HG02623 (cell line): ENCODE data around the gene MGA.

Experiments used
- ATAC-seq: cut with Tn5 transposase; IDR thresholded peaks from one replicate; pipeline ENCODE4 v1.9.1; 2021; ENCODE audit warnings: moderate library complexity; ENCODE audit not compliant: unreplicated experiment

Gene MGA

DNA sequence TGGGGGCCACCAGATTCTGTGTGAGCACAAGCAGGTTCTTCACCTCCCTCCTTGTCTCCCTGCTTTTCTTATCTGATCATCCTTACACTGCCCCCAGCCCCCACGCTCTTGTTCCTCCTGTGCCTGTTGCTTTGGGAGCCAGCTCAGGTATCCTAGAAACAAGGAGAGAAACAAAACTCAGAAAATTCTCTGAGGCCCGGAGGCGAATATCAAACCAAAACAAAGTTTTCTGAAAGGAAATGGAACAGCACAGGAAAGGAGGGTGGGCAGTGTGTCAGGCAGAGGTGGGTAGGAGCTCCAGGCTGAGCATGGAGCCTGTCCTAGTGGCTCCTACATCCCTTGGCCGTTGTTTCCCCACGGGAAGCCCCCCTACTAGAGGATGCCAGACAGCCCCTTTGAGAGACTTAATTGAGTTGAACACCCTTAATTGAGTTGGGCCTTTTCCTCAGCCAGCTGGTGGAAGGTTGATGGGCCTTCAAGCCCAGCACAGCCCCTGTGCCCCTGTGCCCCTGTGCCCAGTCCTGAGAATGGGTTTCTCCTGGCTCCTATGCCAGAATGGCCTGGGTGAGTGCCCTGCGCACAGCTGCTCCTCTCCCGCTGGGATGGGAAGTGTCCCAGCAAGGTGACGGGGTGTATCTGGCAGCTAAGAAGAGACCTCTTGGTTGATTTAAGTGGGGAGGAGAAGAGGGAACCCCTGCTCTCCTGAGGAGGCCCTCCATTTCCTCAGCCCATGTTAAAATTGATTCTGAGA is 144.9 kb downstream of the MGA start:
- no peak for ATAC-seq

DNA sequence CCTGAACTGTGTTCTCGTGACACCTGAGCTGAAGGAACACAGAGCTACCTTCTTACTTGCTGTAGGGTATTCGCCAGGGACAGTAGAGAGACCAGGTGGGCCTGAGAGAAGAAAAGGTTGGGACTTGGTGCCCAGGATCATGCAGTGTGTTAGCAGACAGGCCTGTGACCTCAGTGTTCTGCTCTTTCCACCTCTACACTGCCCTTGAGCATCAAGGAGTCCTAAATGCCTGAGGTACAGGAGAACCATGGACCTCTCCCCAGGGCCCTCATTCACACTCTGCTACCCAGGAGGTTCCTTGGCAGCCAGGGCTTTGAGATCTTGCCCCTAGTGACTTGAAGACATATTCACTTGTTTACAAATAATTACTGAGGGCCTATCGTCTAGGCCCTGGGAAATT is 145.5 kb downstream of the MGA start:
- no peak for ATAC-seq

DNA sequence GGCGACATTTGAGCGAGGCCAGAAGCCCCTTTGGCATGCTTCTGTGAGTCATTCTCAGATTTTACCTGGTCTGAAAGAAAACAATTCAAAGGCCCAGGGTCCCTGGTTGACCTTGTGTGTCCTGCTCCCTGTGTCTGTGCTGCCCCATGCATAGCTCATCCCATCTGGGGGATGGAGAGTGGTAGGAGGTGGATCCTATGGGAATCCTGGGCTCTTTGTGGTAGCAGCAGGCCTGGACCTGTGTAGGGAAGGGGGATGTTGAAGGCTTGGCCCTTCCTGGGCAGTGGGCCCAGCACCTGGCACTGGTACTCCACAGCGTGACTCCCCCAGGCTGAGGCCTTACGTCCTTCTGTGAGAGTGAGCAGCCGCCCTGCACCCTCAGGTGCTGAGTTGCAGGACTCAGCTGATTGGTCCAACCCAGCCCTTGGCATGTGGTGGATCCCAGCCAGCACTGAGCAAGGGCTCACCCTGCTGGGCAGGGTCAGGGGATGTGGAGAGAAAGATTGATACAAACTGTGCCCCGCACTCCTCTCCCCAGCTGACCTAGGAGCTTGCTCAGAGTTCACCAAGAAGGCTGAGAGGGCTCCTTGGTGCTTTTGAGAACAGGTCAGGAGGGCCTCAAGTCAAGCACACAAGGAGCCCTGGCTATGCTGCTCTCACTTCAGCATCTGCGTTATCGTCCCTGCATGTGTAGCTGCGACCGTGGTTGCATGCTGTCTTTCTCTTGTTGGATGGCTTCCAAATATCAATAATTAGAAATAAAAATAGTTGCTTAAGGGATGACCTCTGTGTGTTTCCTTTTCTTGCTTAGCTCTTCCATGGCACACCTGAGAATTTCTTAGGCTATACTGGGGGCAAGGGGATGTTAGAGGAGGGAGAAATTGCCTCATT is 146.3 kb downstream of the MGA start:
- ATAC-seq, result no peak

DNA sequence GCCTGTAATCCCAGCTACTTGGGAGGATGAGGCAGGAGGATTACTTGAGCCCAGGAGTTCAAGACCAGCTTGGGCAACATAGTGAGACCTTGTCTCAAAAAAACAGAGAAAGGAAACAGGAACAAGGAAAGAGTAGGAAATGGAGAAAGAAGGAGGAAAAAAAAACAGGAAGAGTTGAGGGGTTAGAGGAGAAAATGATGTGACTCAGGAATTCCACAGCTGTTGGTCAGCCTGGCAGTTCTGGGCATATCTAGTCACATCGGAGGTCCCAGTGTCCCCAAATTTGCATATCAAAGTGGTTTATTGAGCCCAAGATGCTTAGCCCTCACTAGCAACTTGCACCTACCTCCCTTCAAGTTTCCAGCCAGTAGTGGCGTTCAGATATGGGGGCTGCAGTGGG is 148.9 kb downstream of the MGA start:
- no peak for ATAC-seq

DNA sequence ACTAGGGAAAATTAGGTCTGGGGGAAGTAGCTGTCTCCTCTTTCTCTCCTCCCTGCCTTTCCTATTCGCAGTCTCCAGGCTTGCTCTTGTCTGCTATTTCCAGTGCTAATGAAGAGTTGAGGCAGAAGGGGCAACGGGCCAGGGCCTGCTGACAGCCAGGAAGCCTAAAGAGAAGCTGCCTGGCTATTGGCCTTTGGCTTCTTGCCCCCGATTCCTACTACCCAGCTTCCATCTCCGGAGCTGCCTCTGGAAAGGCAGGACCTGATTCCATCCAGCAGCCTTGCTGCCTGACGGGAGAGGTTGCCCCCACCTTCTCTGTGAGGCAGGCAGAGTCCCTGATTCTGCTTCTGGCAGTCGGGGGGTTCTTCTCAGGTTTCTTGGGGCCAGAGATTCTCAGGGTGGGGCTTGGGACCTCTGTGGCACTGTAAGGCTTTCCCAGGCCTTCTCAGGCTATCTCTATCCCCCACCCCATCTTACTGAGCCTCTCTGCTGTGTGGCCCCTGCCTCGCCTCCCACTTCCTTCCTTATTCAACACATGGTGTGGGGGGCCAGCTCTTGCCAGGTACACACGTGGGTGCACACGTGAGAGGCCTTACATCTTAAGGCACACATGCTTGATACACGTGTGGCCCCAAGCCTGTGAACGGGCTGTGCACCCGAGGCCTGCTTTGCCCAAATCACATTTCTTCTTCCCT is 149.5 kb downstream of the MGA start:
- ATAC-seq, result no peak

DNA sequence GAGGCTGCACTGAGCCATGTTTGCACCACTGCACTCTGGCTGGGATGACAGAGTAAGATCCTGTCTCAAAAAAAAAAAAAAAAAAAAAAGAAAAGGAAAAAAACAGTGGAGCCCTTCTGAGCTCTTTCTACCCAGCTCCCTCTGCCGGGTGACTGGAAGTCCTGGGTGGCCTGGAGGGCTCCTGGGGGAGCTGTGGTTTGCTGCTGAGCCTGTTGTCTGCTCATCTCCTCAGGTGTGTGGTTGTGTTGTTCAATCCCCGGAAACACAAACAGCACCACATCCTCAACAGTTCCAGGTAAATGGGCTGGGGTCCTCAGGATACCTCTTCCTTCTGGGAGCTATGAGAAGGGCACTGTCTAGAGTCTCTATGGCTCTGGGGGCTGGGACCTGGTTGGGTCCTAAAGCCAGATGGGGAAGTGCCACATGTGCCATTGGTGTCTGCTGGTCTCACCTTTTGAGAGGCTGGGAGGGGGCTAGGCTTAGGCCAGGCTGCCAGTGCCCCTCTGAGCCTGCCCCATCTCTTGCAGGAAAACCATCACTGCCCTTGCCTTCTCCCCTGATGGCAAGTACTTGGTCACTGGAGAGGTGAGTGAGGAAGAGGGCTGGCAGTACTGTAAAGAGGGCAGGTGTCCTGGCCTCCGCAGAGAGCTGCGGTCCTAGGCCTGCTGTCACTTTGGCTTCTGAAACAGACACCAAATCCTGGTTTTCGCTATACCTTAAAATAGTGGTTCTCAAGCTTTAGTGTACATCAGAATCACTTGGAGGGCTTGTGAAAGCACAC is 150.6 kb downstream of the MGA start:
- ATAC-seq, result no peak

DNA sequence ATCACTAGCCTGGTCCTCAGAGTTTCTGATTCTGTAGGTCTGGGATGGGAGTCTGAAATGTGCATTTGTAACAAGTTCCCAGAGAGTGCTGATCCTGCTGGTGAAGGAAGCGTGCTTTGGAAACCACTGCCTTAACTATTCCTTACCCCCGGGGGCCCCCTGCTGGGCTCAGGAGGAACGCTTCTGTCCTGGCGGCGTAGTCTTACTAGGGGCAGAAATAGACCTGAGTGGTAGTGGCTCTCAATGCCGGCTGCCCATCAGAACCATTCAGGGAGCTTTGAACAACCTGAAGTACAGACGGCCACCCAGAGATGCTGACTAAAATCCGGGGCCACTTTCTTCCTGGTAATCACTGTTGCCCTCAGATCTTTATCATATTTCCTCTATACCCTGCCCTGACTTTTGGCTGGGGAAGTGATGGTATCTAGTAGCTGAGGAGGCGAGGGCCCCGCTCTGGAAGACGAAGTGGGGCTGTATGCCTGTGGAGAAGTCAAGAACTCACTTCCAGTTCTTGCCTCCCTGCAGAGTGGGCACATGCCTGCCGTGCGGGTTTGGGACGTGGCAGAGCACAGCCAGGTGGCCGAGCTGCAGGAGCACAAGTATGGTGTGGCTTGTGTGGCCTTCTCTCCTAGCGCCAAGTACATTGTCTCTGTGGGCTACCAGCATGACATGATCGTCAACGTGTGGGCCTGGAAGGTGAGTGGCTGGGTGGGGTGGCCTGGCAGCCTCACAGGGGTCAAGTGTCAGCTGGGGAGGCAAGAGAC is 151.4 kb downstream of the MGA start:
- ATAC-seq, result no peak

DNA sequence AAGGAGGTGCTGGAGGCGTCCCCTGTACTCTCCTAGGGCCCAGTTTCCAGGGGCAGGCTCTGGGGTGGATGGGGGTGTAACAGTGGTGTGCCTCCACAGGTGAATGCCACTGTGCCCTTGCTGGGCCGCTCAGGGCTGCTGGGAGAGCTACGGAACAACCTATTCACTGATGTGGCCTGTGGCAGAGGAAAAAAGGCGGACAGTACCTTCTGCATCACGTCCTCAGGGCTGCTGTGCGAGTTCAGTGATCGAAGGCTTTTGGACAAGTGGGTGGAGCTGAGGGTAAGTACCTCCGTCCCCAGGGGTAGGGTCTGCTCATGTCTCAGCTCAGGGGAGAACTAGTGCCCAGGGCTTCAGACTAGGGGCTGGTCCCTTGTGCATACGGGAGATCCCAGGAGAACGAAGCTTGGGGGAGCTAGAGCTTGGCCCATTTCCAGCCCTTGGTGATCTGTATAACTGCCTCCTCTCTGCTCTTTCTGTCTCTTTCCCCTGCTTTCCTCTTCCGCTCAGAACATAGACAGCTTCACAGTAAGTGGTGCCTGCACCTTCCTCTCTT is 152.7 kb downstream of the MGA start:
- no peak for ATAC-seq

DNA sequence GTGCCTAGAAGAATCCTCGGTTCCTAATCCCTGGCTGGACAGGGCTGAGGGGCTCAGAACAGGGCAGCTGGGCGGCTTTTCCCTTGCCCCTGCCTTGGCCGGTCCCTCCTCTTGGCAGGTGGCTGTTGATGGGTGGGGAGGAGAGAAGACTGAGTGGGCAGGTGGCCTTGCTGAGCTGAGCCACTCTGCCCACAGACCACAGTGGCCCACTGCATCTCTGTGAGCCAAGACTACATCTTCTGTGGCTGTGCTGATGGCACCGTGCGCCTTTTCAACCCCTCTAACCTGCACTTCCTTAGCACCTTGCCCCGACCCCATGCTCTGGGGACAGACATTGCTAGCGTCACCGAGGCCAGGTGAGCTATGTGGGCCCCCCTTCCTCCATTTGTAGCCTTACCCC is 153.2 kb downstream of the MGA start:
- ATAC-seq, result no peak

DNA sequence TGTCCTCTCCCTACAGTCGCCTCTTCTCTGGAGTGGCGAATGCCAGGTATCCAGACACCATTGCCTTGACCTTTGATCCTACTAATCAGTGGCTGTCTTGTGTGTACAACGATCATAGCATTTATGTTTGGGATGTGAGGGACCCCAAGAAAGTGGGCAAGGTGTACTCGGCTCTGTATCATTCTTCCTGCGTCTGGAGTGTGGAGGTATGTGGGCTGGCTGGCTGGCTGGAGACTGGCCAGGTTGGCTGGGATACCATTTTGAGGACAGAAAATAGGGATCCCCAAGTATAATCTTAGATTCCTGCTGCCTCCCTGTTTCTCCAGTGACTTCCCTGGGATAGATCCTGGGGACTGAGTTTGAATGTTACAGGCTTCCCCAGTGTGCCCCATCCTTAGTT is 154.3 kb downstream of the MGA start:
- no peak for ATAC-seq

DNA sequence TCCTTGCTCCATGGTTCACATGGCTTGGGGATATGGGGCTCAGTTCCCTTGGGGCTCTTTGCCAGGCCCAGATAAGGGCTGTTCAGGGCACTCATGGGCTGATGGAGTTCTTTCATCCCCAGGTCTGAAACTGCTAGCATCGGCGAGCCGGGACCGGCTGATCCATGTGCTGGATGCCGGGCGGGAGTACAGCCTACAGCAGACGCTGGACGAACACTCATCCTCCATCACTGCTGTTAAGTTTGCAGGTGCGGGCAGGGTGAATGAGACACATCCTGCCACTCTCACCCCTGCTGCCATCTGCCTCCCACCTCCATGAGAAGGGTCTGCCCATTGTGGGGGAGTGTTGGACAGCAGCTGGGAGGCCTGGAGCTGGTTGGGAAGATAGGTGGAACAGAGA is 156.6 kb downstream of the MGA start:
- ATAC-seq, result no peak

DNA sequence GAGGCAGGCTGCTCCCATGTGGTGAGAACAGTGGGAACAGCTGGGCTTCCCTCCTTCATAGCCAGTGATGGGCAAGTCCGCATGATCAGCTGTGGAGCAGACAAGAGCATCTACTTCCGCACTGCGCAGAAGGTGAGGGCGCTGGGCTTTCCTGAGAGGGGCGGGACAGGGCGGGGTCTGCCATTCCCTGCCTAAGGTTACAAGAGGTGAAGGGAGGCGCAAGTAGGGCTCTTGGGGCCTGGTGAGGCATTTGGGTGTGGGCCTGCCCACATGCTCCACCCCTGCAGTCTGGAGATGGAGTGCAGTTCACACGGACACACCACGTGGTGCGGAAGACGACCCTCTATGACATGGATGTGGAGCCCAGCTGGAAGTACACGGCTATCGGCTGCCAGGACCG is 157.1 kb downstream of the MGA start:
- no peak for ATAC-seq

DNA sequence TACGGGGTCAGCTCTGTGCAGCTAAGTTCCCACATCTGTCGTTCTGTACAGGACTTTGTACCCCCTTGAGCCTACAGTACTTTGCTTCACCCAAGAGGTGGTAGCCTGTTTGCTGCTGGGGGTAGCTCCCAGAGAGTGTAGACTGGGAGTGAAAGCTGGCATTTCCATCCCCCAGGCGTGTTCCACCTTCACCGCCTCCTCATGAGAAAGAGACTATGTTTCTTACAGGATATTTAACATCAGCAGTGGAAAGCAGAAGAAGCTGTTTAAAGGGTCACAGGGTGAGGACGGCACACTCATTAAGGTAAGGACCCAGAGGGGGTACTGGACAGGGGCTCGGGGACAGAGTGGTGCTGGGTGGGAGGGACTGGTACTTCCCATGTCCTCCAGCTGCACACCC is 157.6 kb downstream of the MGA start:
- ATAC-seq, result no peak

DNA sequence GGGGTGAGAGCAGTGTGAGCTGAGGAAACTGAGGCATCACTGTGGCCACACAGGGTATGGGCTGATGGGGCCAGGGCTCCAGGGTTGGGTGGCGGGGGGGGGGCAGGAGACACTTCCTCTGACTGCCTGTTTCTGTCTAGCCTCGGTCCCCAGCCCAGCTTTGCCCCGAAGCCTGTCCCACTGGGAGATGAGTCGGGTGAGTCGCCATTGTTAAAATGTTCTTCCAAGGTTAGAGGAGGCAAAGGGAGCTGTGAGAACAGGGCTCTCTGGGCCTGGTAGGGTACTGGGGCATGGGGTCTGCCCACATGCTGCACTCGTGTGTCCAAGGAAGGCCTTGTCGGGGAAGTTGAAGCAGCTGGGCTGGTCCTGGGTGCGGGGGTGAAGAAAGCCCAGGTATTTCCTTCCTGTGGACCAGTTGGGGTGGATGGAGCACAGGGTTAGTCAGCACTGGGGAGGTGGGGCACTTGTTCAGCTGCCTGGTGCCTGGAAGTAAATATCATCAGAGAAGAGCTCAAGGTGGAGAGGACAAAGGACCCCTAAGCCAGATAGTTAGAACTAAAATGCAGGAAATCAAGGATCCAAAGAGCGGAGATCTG is 159.3 kb downstream of the MGA start:
- ATAC-seq, result no peak

DNA sequence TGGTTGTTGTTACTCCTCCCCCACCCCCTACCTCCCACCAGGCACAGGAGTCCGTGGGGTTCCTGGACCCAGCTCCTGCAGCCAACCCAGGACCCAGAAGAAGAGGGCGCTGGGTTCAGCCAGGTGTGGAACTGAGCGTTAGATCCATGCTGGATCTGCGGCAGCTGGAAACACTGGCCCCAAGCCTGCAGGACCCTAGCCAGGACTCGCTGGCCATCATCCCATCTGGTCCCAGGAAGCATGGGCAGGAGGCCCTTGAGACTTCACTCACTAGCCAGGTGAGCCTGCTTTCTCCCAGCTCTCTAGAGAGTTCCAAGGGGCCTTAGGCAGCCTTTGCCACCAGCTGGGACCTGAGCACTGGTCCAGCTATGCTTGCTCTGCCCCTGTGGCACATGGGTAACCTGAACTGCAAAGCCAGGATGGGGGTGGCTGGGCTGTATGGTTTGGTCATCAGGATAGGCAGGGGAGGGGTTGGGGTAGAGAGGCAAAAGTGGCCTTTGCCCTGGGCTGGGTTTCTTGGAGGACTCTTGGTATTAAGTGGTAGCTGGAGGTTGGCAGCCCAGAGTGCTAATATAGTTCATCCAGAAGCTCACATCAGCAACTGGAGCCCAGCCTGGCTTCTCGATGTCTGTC is 160.7 kb downstream of the MGA start:
- ATAC-seq, result no peak

DNA sequence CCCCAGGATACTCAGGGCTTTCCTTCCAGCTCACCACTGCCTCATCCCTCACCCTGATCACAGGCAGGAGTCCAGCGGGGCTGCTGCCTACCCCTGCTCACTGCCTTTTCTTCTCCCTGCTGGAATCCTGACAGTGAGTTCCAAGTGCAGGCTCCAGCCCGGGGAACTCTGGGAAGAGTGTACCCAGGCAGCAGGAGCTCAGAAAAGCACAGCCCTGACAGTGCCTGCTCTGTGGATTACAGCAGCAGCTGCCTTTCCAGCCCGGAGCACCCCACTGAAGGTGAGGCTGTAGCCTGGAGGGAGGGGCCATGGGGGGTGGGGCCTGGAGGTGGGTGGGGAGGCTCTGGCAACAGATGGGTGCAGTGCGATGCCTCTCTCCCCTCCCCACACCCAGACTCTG is 161.6 kb downstream of the MGA start:
- no peak for ATAC-seq

DNA sequence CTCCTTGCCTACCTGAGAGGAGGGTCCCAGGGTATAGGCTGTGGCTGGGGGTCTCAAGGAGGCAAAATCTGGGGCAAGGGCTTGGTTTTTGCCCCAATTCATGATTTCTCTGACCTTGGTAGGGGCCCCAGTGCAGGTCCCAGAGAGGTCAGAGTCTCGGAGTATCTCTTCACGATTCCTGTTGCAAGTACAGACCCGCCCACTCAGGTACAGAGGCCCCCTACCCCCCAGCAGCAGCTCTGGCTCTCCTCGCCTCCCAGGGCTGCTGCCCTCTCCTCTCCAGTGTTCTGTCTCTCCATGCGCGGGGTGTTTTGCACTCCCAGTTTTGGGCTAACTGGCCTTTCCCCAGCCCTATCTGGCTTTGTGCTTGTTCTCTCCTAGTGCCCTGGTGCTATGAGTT is 162.3 kb downstream of the MGA start:
- ATAC-seq, result no peak
